ENCODE results near the gene CT47B1. TPM values are rescaled to one million over a fixed set of nuclear protein-coding genes. Genes with fewer than 3 reads are reported as not detected.

Gene CT47B1
- total and polyA plus RNA-seq, 4 donors: not detected

Small RNA genes lying within 50 kb of the gene (small RNA-seq; reads per million reads assigned to genes)
- gene AC008162.1 (ENCODE audit: low replicate concordance): not detected

Other genes with a start within 250 kb of the CT47B1 start
- 10 to 100 TPM; 32.2 to 32.7 TPM for gene C1GALT1C1, start 245.8 kb downstream of the CT47B1 start, total RNA-seq
- 10 to 100 TPM; 20.2 to 20.3 TPM for gene C1GALT1C1, start 245.8 kb downstream of the CT47B1 start, polyA plus RNA-seq (ENCODE audit: insufficient read length in 2 of 2)
- gene CT47A11, start 61.3 kb upstream of the CT47B1 start, total RNA-seq: not detected
- gene CT47A11, start 61.3 kb upstream of the CT47B1 start, polyA plus RNA-seq (ENCODE audit: insufficient read length in 2 of 2): not detected
- not detected for gene CT47A10, start 66.2 kb upstream of the CT47B1 start, total RNA-seq
- gene CT47A10, start 66.2 kb upstream of the CT47B1 start, polyA plus RNA-seq (ENCODE audit: insufficient read length in 2 of 2): not detected
- not detected for gene CT47A9, start 71.0 kb upstream of the CT47B1 start, total RNA-seq
- not detected for gene CT47A9, start 71.0 kb upstream of the CT47B1 start, polyA plus RNA-seq (ENCODE audit: insufficient read length in 2 of 2)
- gene CT47A8, start 75.9 kb upstream of the CT47B1 start, total RNA-seq: not detected
- gene CT47A8, start 75.9 kb upstream of the CT47B1 start, polyA plus RNA-seq (ENCODE audit: insufficient read length in 2 of 2): not detected
- gene CT47A7, start 80.7 kb upstream of the CT47B1 start, total RNA-seq: not detected
- gene CT47A7, start 80.7 kb upstream of the CT47B1 start, polyA plus RNA-seq (ENCODE audit: insufficient read length in 2 of 2): not detected
- gene CT47A6, start 85.6 kb upstream of the CT47B1 start, total RNA-seq: not detected
- not detected for gene CT47A6, start 85.6 kb upstream of the CT47B1 start, polyA plus RNA-seq (ENCODE audit: insufficient read length in 2 of 2)
- gene CT47A5, start 90.5 kb upstream of the CT47B1 start, total RNA-seq: not detected
- not detected for gene CT47A5, start 90.5 kb upstream of the CT47B1 start, polyA plus RNA-seq (ENCODE audit: insufficient read length in 2 of 2)
- not detected for gene CT47A4, start 95.3 kb upstream of the CT47B1 start, total RNA-seq
- not detected for gene CT47A4, start 95.3 kb upstream of the CT47B1 start, polyA plus RNA-seq (ENCODE audit: insufficient read length in 2 of 2)
- not detected for gene CT47A3, start 100.2 kb upstream of the CT47B1 start, total RNA-seq
- gene CT47A3, start 100.2 kb upstream of the CT47B1 start, polyA plus RNA-seq (ENCODE audit: insufficient read length in 2 of 2): not detected
- gene CT47A2, start 105.1 kb upstream of the CT47B1 start, total RNA-seq: not detected
- gene CT47A2, start 105.1 kb upstream of the CT47B1 start, polyA plus RNA-seq (ENCODE audit: insufficient read length in 2 of 2): not detected
- gene CT47A1, start 109.9 kb upstream of the CT47B1 start, total RNA-seq: not detected
- gene CT47A1, start 109.9 kb upstream of the CT47B1 start, polyA plus RNA-seq (ENCODE audit: insufficient read length in 2 of 2): not detected
- 1 to 10 TPM; 4.7 to 5.6 TPM for gene GLUD2, start 171.7 kb upstream of the CT47B1 start, total RNA-seq
- gene GLUD2, start 171.7 kb upstream of the CT47B1 start, polyA plus RNA-seq (ENCODE audit: insufficient read length in 2 of 2): 10 to 100 TPM; 11.4 to 15.7 TPM